ENCODE data around the gene CALHM3.

Gene CALHM3

GRCh38 chr10:103454026-103454425 lies 25.0 kb downstream of the CALHM3 start:
- no peak for TF ChIP-seq ZNF274 (IDR thresholded peaks at IDR 0.05; ENCODE audit: low read depth, low read length)
- H3K4me3 ChIP-seq (ENCODE audit: low read length) = no peak overlapping the region

GRCh38 chr10:103452506-103453230 lies 26.4 kb downstream of the CALHM3 start:
- peak overlapping the region; percentile 57; the same call in 1 of the 2 replicates for H3K4me3 ChIP-seq (ENCODE audit: low read length)

GRCh38 chr10:103451831-103452505 lies 27.1 kb downstream of the CALHM3 start, which contains the start of gene CALHM2:
TSS of gene CALHM2 (minus strand) at chr10:103452370. CDS start at chr10:103449941, 2,429 bp downstream.
- TF ChIP-seq ZNF274 (IDR thresholded peaks at IDR 0.05; ENCODE audit: low read depth, low read length) = no peak
- H3K4me3 ChIP-seq (ENCODE audit: low read length) = peak within 1 kb of the TSS; percentile 57; the same call in 1 of the 2 replicates

More at GRCh38 chr10:103452506-103453230, 26.4 kb downstream of the CALHM3 start:
- TF ChIP-seq ZNF274 (IDR thresholded peaks at IDR 0.05; ENCODE audit: low read depth, low read length) = no peak

GRCh38 chr10:103451091-103451813 lies 27.8 kb downstream of the CALHM3 start:
- H3K4me3 ChIP-seq (ENCODE audit: low read length) = peak overlapping the region; percentile 57; the same call in 1 of the 2 replicates
- TF ChIP-seq ZNF274 (IDR thresholded peaks at IDR 0.05; ENCODE audit: low read depth, low read length) = no peak

GRCh38 chr10:103450201-103450695 lies 28.8 kb downstream of the CALHM3 start:
- no peak overlapping the region for H3K4me3 ChIP-seq (ENCODE audit: low read length)
- TF ChIP-seq ZNF274 (IDR thresholded peaks at IDR 0.05; ENCODE audit: low read depth, low read length) = no peak

GRCh38 chr10:103449208-103450144 lies 29.6 kb downstream of the CALHM3 start:
- no peak overlapping the region for H3K4me3 ChIP-seq (ENCODE audit: low read length)
- TF ChIP-seq ZNF274 (IDR thresholded peaks at IDR 0.05; ENCODE audit: low read depth, low read length) = no peak

- TF ChIP-seq ZNF274 (IDR thresholded peaks at IDR 0.05; ENCODE audit: low read depth, low read length) = no peak
- H3K4me3 ChIP-seq (ENCODE audit: low read length) = no peak overlapping the region
Observed at GRCh38 chr10:103448746-103449145, 30.3 kb downstream of the CALHM3 start.

- H3K4me3 ChIP-seq (ENCODE audit: low read length) = no peak overlapping the region
- TF ChIP-seq ZNF274 (IDR thresholded peaks at IDR 0.05; ENCODE audit: low read depth, low read length) = no peak
Observed at GRCh38 chr10:103447187-103447586, 31.9 kb downstream of the CALHM3 start.

- no peak for TF ChIP-seq ZNF274 (IDR thresholded peaks at IDR 0.05; ENCODE audit: low read depth, low read length)
- no peak overlapping the region for H3K4me3 ChIP-seq (ENCODE audit: low read length)
Observed at GRCh38 chr10:103445767-103446567, 33.1 kb downstream of the CALHM3 start.

- H3K4me3 ChIP-seq (ENCODE audit: low read length) = no peak overlapping the region
- no peak for TF ChIP-seq ZNF274 (IDR thresholded peaks at IDR 0.05; ENCODE audit: low read depth, low read length)
Observed at GRCh38 chr10:103445366-103445765, 33.7 kb downstream of the CALHM3 start.

- no peak overlapping the region for H3K4me3 ChIP-seq (ENCODE audit: low read length)
- no peak for TF ChIP-seq ZNF274 (IDR thresholded peaks at IDR 0.05; ENCODE audit: low read depth, low read length)
Observed at GRCh38 chr10:103444478-103444877, 34.6 kb downstream of the CALHM3 start.

- H3K4me3 ChIP-seq (ENCODE audit: low read length) = no peak overlapping the region
- TF ChIP-seq ZNF274 (IDR thresholded peaks at IDR 0.05; ENCODE audit: low read depth, low read length) = no peak
Observed at GRCh38 chr10:103443475-103444185, 35.4 kb downstream of the CALHM3 start.
